GM13976 (cell line): ENCODE data around the gene PTTG2.

Source experiments
- DNase-seq: peaks from one replicate; pipeline ENCODE4 v3.0.0; 2012; ENCODE audit warnings: low spot score
- CTCF ChIP-seq: IDR thresholded peaks from 2 replicates; pipeline ENCODE4 v1.5.1; 2012; ENCODE audit warnings: borderline replicate concordance, mild to moderate bottlenecking; ENCODE audit not compliant: insufficient read depth; ENCODE audit errors: extremely low read depth, missing control alignments, control extremely low read depth
- in situ Hi-C: fragments of 300-500 bp; cut with MboI; formaldehyde crosslinking; loops from one replicate; pipeline ENCODE4 v1.12.0; 2022; ENCODE audit warnings: low sequenced_read_pairs, mixed read lengths, inconsistent platforms; ENCODE audit not compliant: unreplicated experiment

PTTG2 gene

GRCh38 chr4:37976991-37977470 lies 16.8 kb downstream of the PTTG2 start:
- DNase-seq, result peak; percentile 91
- no peak for TF ChIP-seq CTCF
- in situ Hi-C loops, result no loop called here

- in situ Hi-C loops, result no loop called here
- TF ChIP-seq CTCF, result peak; percentile 90
- peak; percentile 72 for DNase-seq
Measured at GRCh38 chr4:37977471-37978247, 17.5 kb downstream of the PTTG2 start.

GRCh38 chr4:37978248-37978924 lies 18.2 kb downstream of the PTTG2 start:
- TF ChIP-seq CTCF, result no peak
- in situ Hi-C loops, result no loop called here
- no peak for DNase-seq

- no peak for DNase-seq
- in situ Hi-C loops, result no loop called here
- no peak for TF ChIP-seq CTCF
Measured at GRCh38 chr4:37980246-37980645, 20.0 kb downstream of the PTTG2 start.

- no peak for DNase-seq
- TF ChIP-seq CTCF, result no peak
- in situ Hi-C loops, result no loop called here
Measured at GRCh38 chr4:37981425-37981824, 21.2 kb downstream of the PTTG2 start.

GRCh38 chr4:37981844-37982720 lies 21.9 kb downstream of the PTTG2 start:
- no peak for DNase-seq
- TF ChIP-seq CTCF, result no peak
- in situ Hi-C loops, result no loop called here
